ENCODE data around the gene APOOL.
"Not testable (repeated sequence)": the region's sequence is repeated elsewhere in the genome, so short reads cannot be mapped to it uniquely, and the experiment has no call there.

The APOOL gene, protein sequence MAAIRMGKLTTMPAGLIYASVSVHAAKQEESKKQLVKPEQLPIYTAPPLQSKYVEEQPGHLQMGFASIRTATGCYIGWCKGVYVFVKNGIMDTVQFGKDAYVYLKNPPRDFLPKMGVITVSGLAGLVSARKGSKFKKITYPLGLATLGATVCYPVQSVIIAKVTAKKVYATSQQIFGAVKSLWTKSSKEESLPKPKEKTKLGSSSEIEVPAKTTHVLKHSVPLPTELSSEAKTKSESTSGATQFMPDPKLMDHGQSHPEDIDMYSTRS

DNA sequence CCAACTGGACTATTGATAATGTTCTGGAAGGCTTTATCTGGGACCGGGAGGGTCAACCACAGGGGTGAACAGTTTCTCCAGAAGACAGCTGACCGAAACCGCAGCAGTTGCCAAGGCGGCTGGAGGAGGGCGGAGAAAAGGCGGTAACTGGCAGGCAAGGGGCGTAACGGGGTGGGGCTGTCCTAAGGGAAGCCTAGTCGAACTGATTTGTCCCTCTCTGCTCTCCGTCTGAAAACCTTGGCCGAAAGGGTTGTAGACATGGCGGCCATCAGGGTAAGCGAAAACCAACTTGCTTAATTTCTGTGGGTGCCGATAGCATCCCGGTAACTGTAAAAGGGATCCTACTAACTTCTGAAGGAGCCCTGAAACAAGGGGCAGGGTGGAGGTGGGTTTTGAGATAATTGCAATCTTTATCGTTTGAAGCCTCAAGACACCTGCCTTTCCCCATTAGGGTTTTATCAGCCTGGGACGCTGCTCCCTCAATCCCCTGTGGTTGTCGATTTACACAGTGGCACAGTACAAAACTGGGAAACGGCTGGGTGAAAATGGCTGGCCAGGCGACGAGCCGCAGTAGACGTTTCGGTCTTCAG, at the start of gene APOOL:
TSS of gene APOOL (plus strand) at position 223 of the 590 bp plus-strand sequence. CDS start at position 259, 36 bp downstream.
- peak; percentile 81 to 82 for DNase-seq

DNA sequence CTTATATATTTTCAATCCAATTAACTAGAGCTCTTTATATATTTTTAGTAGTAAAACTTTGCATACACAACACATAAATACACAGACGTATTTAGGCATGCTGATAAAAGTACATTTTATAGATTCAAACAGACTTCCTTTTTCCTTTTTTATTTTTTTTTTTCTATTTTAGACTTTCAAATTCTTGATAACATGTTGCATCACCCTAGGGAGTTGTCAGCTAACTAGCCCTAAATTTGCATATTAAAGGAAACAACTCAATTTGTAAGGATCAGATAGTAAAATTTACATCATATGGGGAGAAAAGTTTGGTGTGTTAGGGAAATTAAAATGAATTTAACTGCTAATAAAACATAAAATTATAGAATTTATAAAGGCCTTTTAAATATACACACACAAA, 47.4 kb upstream of the APOOL start:
- DNase-seq, result no peak

DNA sequence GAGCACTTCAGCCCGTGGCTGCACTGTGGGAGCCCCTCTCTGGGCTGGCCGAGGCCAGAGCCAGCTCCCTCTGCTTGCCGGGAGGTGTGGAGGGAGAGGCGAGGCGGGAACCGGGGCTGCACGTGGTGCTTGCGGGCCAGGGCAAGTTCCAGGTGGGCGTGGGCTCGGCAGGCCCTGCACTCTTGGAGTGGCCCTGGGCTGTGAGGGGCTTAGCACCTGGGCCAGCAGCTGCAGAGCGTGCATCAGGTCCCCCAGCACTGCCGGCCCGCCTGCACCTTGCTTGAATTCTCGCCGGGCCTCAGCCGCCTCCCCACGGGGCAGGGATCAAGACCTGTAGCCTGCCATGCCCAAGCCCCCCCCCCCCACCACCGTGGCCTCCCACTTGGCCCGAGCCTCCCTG, 28.9 kb upstream of the APOOL start:
- no peak for DNase-seq

DNA sequence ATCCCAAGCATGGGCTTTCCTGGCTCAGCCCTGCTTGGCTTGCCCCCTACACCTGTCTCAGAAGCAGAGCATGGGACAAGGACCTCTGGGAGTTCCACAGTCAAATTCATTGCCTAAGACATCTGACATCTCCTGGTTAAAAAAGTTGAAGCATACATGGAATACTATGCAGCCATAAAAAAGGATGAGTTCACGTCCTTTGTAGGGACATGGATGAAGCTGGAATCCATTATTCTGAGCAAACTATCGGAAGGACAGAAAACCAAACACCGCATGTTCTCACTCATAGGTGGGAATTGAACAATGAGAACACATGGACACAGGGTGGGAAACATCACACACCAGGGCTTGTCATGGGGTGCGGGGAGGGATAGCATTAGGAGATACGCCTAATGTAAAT, 11.9 kb upstream of the APOOL start:
- DNase-seq, result not testable (repeated sequence)

DNA sequence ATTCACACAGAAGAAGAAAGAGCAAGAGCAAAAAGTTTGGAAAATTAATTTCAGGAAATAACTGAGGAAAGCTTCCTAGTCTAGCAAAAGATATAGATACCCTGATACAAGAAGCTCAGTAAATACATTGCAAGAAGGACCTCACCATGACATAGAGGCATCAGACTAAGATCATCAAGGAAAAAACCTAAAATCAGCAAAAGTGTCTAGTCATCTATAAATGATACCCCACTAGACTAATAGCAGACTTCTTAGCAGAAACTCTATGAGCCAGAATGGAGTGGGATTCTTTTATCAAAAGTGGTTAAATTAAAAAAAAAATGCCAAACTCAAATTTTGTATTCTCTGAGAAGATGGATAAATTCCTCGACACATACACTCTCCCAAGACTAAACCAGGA, 10.5 kb upstream of the APOOL start:
- DNase-seq, result no peak

DNA sequence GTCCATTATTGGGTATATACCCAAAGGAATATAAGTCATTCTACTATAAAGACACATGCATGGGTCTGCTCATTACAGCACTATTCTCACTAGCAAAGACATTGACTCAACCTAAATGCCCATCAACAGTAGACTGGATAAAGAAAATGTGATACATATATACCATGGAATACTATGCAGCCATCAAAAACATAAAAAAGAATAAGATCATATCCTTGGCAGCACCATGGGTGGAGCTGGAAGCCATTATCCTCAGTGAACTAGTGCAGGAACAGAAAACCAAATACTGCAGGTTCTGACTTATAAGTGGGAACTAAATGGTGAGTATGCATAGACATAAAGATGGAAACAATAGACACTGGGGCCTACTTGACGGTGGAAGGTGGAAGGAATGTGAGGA, 2.3 kb upstream of the APOOL start:
- DNase-seq, result no peak

DNA sequence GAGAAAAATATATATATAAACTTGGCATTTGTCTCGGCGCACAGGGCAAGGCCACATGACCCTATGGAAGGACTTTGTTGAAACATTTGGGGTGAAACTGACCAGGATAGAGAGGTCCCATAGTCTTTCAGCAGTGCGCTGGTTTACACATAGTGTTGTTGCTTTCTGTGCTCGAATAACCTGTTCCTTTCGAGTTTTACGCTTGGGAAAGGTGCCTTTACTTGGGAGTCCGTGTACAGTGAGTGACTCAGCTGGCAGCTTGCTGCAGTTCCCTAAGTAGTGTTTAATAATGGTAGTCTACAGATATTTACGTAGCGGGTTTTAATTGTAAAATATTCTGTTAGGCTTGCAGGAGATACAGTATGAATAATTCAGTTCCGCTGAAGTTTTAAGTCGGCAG, 578 bp downstream of the APOOL start:
- DNase-seq, result no peak

DNA sequence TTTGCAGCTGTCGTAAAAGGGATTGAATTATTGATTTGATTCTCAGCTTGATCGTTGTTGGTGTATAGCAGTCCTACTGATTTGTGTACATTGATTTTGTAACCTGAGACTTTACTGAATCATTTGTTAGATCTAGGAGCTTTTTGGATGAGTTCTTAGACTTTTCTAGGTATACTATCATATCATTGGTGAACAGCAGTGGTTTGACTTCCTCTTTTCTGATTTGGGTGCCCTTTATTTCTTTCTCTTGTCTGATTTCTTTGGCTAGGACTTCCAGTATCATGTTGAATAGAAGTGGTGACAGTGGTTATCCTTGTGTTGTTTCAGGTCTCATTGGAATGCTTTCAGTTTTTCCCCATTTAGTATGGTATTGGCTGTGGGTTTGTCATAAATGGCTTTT, 8.4 kb downstream of the APOOL start:
- no peak for DNase-seq

DNA sequence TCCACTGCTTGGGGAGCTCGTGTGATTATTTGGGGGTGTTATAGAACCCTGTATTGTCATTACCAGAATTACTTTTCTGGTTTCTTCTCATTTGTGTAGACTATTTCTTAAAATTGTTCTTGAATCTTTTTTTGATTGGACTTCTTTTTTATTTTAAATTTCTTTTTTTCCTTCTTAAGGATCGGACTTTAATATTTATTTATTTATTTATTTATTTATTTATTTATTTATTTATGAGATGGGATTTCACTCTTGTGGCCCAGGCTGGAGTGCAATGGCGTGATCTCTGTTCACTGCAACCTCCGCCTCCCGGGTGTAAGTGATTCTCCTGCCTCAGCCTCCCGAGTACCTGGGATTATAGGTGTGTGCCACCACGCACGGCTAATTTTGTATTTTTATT, 11.7 kb downstream of the APOOL start:
- DNase-seq, result not testable (repeated sequence)

DNA sequence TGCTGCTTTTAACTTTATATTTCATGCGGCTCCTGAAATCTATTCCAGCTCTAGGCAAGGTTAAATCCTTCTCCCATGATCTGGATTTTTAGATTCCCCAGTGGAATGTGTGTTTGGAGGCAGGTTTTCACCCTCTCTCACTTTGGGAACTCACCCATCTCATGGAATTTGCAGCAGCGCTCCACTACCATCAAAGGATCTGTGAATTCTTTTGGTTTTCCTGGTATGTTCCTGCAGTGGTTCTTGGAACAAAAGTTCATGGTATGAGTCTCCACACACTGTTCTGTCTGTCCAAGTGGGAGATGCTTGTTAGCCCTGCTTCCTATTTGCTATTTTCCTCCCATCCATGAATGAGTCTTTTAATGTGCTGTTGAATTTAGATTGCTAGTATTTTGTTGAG, 14.0 kb downstream of the APOOL start:
- no peak for DNase-seq

DNA sequence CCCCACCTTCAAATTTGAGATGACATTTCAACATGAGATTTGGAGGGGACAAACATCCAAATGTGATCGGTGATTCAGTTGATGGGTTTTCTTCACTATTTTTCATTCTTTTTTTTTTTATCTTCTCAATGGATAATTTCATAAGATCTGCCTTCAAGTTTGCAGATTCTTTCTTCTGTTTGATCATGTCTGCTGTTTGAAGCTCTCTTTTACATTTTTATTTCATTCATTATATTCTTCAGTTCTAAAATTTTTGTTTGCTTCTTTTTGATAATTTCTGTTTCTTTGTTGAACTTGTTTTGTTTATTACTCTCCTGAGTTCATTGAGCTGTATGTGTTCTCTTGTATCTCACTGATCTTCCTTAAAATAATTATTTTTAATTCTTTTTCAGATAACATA, 14.8 kb downstream of the APOOL start:
- no peak for DNase-seq

DNA sequence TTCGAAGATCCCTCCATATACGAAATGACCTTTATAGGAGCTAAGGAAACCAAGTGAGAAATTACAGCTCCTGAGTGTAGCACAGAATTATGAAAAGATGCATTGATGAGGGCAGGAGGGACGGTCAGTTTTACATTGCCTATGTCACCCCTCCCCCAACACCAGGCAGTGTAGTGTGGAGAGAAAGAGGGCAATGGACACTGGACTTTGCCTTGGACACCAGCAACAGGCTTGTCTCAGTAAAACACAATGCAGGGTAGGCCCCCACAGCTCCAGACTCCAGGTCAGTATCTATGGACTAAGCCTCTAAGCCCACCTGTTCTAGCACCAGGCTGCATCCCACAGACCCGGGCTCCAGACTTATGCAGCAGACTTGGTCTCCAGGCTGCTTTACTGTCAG, 16.5 kb downstream of the APOOL start:
- no peak for DNase-seq

DNA sequence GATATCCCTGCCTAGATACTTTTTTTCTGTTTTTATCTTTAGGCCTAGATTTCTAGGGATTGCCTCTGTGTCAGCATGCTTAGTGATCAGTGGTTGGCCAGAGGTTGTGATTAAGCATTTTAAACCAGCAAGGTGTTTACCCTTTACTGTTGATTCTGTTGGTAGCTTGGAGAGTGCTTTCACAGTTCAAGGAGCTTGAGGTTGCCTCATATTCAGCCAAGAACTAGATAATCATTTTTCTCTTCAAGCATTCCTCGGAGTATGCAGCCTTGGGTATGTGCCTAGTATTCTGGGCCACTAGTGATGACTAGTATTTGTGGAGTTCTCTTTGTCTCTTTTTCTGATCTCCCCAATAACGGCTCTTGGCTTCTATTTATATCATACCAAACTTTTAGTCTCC, 20.4 kb downstream of the APOOL start:
- no peak for DNase-seq

DNA sequence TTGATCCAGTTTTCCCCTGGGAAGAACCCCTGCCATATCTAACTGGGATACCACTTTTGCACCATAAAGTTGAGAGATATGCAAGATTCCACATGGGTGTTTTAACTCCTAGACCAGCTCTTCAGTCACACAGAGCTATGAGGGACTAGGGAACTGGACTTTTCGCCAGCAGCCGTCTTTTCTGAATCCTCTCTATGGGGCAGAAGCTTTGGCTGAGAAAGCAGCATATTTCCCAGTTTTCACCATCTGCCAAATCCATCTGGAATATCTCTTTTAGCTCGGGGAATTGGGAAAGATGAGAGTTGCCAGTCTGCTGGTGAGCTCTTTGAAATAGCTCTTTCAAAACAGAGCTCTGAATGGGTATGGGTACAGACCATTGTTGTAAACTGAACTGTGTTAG, 20.9 kb downstream of the APOOL start:
- DNase-seq, result no peak

DNA sequence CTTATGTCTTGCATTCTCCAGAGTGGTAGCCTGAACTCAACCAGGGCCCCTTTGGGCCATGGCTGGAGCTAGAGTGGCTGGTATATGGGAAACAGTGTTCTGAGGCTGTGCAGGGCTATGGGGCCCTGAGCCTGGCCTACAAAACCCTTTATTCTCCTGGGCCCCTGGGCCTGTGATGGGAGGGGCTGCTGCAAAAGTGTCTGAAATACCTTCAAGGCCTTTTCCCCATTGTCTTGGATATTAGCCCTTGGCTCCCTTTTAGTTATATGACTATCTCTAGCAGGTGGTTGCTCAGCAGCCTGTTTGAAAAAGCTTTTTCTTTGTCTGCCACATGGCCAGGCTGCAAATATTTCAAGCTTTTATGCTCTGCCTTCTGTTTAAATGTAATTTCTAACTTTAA, 22.5 kb downstream of the APOOL start:
- no peak for DNase-seq

DNA sequence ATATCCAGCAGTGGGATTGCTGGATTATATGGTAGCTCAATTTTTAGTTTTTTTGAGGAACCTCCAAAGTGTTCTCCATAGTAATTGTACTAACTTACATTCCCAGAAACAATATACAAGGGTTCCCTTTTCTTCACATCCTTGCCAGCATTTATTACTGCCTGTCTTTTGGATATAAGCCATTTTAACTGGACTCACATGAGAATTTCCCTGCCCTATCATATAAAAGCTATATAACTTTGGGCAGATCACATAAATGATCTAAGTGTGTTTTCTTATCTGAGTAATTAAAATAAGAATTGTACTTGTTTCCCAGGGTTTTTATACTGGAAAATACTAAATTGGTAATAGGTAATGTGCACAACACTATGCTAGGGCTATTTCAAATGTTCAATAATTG, 25.4 kb downstream of the APOOL start:
- no peak for DNase-seq

DNA sequence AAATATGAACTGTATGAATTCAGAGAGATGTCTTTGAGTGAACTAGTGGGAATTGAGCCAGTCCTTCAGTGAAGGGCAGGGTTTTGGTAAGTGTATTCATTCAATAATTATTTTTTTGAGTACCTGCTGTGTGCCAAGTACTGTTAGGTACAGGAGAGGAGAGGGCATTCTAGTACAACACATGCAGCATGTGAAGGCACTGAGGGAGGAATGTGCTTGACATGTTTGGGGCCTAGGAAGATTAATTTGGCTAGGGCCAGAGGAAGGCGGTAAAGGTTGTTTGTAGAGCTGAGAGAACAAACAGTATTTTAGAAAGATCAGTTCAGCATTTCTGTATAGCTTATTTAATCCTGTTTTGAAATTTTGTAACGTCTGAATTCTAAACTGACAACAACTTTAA, 27.8 kb downstream of the APOOL start:
- DNase-seq, result no peak

DNA sequence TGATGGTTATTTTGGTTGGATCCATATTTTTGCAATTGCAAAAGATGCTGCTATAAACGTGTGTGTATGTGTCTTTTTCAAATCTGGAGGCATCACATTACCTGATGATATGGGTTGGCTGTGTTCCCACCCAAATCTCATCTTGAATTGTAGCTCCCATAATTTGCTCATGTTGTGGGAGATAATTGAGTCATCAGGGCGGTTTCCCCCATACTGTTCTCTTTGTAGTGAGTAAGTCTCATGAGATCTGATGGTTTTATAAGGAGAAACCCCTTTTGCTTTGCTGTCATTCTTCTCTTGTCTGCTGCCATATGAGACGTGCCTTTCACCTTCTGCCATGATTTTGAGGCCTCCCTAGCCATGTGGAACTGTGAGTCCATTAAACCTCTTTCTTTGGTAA, 33.4 kb downstream of the APOOL start:
- no peak for DNase-seq

DNA sequence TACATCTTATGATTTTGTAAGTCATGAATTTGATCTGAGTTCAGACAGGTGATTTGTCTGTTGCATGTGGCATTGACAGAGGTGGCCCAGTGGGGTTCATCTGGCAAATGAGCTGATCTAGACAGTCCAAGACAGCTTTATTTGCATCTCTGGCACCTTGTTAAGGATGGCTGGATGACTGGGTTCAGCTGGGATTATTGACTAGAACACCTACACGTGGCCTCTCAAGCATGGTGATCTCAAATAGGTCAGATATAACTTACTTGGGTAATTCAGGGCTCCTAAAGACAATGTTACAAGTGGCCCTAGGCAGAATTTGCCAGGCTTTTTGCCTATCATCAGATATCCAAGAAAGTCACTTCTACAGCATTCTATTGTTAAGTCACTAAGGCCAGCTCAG, 48.0 kb downstream of the APOOL start:
- DNase-seq, result no peak

DNA sequence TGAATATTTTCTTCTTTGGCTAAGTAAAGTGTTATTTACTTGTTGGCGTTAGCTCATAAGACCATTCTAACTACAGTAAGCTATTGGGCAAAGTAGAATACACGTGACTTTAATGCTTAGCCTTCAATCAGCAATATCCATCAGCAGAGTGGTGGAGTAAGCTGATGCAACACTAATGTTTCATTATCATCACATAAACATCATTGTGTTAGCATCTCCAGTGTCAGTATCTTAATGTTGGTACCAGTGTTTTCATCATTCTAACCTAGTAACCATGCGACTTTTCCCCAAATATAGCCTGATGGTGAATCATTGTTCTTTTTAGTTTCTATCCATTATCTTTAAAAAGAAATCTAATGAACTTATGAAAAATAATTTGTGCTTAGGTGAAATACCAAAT, 48.5 kb downstream of the APOOL start:
- DNase-seq, result no peak

DNA sequence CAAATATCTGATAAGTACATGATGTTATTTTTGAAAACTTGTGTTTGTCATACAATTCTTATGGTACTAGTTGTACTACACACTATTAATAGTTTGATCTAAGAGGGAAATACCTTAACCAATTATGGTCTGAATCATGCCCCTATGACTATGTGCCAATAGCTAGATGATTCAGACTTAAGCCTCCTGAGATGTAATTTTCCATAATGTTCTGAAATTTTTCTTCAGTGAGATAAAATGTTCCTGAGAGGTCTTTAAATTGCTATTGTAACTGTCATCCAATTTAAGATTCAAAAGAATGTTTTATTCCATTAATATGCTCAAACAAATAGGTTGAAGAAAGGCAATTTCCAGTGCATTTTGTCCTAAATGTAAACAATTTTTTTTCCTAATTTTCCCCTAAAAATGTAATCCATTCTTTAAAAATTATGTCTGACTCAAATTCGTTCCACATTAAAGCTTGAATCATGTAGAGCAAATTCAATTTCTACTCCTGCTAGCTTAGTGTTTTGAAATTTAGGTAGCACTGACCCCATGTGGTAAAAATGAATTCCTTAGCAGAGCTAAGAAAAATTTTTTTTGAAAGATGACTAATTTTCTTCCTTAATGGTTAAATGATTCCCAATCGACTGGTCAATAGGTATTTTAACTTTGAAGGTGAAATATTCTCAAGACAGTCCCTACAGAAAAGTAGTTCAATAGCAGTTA, 49.1 kb downstream of the APOOL start:
- no peak for DNase-seq

DNA sequence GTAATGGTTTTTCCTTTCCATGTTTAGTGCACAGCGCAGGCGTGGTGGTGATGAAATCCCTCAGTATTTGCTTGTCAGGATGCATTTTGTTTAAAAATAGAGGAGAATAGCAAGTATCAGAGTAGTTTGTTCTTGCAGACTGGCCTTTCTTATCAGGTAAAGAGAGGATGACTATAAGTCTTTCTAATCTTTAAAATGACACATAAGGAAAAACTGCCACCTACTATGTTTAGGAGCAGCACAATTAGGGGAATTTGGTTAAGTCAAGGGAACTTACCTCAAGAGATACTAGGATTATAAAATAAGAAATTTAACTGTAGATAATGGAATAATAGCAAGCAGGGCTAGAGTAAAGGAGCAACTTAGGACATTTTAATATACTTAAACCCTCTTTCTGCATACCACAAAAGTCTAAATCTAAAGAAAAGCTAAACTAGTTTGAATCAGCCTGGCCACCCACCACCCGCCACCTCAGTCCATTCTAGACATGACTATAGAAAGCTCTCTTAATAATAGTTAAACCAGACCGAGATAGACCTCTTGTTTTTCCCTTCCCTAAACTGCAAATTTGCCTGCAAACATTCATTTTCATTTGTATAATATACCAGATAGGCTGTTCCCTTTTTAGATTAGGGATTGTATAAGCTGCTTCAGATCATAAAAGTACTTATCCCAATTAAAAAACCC, 62.0 kb downstream of the APOOL start:
- no peak for DNase-seq

DNA sequence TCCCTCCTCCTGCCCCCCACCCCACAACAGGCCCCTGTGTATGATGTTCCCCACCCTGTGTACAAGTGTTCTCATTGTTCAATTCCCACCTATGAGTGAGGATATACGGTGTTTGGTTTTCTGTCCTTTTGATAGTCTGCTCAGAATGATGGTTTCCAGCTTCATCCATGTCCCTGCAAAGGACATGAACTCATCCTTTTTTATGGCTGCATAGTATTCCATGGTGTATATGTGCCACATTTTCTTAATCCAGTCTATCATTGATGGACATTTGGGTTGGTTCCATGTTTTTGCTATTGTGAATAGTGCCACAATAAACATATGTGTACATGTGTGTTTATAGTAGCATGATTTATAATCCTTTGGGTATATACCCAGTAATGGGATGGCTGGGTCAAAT, 73.6 kb downstream of the APOOL start:
- DNase-seq, result not testable (repeated sequence)
